GM21786 (cell line): ENCODE measurements around the gene TMEM79.
A peak's percentile ranks its signal among the peaks of the same experiment; 100 is the strongest.

Experiments
- ATAC-seq: cut with Tn5 transposase; IDR thresholded peaks from one replicate; pipeline ENCODE4 v1.9.1; 2021; ENCODE audit not compliant: unreplicated experiment

Gene TMEM79

DNA sequence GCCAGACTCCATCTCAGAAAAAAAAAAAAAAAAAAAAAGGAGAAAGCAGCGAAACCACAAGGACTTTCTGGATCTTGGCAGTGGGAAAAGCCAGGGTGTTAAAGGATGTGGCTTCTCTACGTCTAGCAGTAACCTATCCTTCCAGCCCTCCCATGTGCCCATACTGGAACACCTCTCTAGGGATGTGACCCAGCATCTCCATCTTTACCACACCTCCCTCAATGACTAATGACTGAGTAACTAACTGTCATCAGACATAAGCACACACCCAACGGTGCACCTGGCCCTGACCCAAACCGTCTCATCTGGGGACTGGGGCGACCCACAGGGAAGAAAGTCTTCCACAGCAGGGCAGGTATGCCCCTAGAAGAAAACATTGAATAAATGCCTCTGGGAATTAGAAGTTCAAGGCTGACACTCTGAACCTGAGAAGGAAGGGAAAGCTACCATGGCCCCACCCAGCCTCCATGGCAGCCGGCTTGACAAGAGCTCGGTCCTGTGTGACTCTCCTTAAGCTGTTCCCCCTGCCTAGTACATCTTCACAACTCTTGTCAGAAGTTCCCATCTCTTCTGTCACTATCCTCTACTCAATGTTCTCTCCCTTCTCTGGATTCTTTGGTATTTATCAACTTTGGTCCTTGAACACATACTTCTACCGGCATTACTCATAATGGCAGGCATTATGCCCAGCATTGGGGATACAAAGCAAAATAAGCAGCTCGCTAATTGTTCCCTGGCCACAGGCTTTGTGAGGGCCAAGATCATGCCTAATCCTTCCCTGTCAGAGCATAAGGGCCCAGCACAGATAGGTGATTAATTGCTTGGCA lies 21.5 kb upstream of the TMEM79 start:
- ATAC-seq, result no peak

DNA sequence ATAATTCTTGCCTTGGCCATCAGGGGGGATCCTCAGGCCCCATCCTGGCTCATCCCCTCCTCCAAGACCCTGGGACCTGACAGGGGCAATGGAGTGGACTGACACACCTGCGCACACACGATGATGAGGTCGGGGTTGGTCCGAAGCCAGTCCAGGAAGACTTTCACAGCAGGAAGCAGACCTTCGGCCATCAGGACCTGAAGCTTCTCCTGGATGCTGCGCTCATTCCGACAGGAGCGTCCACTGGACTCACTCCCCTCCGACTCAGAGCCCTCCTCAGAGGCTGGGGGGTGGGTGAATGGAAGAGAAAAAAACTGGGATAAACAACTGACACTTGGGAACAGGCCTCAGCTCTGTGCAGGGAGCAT lies 20.9 kb upstream of the TMEM79 start:
- no peak for ATAC-seq

DNA sequence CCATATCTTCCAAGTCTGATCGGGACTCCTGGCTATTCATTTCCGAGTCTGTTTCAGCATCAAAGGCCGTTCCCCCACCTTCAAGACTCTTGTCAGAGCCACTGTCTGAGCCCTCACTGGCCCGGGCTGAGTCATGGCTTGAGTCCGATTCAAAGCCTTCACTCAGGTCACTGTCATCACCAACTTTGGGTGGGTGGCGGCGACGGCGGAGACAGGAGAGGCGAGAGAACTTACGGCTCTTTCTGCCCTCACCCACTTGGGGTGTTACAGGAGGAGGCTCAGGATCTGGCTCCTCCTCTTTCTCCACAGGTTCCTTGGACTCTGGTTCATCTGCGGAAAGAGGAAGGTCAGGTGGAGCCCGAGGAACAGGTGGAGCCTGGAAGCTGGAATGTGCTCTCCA lies 18.1 kb upstream of the TMEM79 start:
- no peak for ATAC-seq

DNA sequence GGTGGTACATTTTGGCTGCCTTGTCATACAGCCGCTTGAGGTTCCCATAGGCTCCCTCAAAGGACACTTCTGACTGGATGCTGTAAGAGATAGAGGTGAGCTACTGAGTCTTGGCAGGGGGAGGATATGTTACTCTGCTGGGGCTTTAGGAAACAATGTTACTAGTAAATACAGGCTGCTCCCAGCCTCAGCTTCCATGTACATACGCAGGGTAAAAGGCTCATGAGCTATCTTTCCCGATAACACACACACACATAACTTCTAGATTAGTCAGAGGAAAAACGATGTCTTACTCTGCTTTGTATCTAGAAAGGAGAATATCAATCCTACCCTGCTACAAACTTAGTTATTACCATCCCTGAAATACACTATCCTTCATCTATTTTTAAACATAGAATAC lies 15.8 kb upstream of the TMEM79 start:
- ATAC-seq, result no peak

DNA sequence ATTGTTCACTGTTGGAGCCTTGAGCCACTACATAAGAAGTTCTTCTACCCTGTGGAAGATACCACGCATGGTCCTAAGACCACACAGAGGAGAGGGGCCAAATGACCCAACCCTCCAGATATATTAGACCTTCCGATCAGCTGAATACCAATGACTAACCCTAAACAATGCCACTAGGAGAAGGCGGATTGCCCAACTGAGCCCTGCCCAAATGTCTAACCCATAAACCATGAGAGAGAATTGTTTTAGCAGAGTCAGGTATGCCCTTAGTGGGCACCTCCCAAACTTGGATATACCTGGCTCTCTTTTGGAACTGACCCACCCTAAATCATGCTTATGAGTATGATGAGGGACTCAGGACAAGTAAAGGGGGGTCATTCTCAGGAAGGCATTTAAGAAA lies 13.8 kb upstream of the TMEM79 start:
- ATAC-seq, result no peak

DNA sequence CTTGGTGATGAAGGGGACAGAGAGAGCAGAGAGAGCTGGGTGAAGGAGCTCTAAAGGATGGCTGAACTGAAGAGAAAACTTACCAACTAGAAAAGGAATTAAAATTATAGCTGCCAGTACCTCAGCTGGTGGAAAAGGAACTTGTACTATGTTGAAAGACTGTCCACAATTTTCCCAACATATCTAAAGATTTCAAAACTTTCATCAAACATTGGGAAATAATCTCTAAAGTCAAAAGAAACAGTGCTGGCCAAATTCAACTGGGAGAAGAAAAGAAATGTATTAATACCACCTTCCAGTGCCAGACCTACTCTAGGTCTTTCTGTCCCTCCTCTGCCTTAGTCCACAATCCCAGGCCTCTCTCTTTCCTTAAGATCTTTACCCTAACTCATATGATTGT lies 7.6 kb upstream of the TMEM79 start:
- no peak for ATAC-seq

DNA sequence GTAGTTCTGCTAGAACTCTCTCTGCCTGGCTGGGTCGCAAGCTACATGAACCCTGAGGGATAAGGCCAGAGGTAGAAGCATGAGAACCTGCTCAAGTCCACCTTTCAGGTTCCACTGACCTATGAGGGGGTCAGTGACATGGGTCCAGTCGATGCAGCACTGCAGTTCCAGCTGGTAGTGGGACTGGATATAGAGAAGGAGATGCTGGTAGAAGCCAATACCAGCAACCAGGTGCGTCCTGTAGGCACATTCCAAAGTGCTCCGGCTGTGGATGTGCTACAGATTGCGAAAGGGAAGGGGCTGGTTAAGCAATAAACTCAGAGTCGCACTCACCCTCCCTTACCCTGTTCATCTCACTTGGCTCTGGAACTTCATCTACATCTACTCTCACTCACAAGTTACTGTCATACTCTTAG lies 7.2 kb upstream of the TMEM79 start:
- no peak for ATAC-seq

DNA sequence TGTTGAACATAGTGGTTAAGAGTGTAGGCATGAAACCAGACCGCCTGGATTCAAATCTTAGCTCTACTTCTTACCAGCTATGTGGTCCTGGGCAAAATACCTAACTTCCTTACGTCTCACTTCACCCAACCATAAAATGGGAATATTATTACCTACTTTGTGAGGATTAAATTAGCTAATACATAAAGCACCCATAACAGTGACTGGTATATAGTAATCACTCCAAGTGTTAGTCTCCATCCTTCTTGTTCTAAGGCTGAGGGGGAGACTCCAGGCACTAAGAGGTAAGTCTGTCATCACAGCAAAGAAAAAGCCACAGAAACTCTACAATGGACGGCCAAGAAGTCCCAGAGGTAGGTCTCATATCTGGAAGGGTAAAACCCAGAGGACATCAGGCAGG lies 4.3 kb upstream of the TMEM79 start:
- ATAC-seq, result no peak

DNA sequence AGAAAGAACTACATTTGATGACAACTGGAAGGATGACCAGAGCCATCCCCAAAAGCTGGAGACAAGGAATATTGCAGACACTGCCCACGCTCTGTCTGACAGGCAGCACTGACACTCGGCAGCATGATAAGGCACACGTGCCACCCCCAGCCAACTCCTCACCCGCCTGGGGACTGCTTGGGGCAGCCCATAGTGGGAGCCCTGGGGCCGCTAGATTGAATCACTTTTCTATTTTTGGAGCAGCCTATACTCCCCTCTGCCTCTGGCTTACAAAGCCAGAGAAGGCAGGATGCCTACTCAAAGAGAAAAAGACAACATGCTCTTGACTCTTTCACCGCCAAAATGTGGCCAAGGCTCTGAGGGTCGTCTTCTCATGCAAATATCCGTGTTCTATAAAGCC lies 2.8 kb upstream of the TMEM79 start:
- ATAC-seq, result peak; percentile 66

DNA sequence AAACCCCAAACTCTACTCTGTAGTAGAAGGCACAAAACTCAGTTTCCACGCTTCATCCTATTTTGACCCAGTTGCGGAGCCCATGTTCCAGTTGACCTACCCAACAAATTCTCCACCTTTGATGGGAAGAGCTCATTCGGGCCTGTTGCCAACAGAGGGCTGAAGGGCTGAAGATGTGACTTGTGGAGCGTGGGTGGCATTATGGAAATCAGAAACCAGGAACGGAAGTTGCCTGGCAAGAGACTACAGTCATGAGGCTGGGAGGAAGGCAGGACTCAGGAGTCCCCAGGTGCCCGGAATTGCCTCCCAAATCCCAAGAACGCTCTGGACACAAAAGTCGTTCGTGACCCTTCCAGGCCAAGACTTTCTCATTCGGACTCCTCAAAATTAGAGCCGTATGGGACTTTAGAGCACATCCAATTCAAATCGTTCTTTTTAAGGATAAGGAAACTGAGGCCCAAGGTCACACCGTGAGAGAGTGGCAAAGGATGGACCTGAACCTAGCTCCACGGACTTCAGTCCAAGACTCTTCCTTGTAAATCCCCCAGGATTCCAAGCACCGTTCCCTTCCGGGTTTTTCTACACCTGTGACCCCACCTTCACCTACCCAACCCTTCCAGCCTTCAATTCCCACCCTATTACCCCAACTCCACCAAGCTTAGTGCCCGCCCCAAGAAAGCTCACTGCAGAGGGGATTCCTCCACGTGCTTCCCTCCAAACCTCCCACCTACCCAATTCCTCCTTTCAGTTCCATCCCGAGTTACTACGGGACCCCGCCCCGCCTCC lies 2.2 kb upstream of the TMEM79 start:
- ATAC-seq, result peak; percentile 1

DNA sequence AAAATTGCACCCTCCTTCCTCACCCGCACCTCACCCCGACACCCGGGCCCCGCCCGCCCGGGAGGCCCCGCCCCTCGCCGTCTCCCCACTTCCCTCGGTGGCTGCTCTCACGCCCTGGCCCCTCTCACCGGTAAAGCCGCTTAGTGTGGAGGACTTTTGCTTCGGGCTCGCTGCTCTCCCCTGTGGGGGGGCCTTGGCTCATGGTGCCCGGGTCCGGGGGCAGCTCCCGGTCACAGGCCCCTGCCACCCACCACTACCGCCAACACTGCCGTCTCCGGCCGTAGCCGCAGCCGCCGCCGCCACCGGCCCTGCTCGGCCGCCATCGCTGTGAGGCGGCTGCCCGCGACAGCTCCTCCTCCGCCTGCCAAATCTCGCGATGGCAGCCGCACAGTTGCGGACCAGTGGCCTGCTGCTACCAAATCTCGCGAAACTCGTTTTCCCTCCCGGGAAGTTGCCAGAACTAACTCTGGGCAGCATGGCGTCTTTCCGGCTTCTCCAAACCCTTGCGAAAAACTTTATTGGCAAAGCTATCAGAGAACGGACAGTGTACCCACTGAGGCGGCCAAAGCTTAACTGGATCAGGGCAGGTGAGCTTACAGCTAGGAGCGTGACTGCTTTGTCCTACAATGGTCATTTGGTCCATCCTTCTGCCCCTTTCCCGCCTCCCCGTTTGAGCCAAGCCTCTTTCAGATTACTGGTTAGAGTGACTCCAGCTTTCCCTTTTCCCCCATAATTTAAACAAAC lies 1.5 kb upstream of the TMEM79 start, which contains the start of gene SMG5:
Gene SMG5, minus strand, starts transcription at position 347 of the 744 bp plus-strand sequence. Its CDS starts 145 bp downstream, at position 202.
- peak; percentile 74 for ATAC-seq

DNA sequence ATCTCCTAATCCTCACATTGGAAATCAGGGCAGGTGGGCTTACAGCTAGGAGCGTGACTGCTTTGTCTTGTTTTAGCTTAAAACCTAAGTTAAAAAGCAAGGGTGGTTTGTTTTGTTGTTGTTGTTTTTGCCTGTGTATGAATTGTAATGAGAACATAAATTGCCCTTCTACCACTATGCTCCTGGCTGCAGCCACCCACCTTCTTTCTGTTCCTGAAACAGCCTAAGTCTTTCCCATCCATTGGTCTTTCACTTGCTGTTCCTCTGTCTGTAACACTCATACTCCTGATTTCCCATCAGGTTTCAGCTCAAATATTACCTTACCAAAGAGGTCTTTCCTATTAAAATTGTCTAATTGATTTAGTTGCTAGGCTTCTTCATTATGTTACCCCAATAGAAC lies 604 bp upstream of the TMEM79 start:
- ATAC-seq, result no peak

DNA sequence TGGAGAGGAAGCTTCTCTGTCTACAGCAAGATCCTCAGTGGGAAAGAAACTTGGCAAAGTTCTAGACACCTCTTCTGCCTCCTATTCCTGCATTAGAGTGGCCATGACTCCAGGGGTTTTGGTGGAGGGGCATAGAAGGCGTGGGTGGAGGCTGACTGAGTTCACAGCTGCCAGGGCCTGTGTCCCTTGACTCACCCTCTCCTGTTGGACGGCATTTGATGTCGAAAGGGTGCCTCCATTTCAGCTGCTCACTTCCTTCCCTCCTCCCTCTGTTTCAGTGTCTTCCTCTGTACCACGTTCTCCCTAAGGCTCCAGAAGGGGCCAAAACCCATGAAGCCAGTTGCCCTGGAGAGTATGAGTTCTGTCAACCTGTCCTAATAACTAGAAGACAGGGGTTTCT lies 632 bp downstream of the TMEM79 start:
- no peak for ATAC-seq

DNA sequence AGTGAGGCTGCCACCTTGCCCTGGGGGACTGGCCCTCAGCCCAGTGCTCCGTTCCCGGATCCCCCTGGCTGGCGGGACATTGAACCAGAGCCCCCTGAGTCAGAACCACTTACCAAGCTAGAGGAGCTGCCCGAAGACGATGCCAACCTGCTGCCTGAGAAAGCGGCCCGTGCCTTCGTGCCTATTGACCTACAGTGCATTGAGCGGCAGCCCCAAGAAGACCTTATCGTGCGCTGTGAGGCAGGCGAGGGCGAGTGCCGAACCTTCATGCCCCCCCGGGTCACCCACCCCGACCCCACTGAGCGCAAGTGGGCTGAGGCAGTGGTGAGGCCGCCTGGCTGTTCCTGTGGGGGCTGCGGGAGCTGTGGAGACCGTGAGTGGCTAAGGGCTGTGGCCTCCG lies 1.3 kb downstream of the TMEM79 start:
- no peak for ATAC-seq

DNA sequence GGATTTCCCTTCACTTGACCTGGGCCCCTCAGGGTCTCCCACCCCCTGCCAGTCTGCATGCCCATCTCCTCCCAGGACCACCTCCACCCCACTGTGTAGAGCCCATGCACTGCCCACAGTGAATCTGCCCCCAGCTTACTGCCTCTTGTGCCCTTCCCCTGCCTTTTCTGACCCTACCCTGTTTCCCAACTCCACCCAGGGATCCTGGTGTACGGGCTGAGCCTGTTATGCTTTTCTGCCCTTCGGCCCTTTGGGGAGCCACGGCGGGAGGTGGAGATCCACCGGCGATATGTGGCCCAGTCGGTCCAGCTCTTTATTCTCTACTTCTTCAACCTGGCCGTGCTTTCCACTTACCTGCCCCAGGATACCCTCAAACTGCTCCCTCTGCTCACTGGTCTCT lies 1.9 kb downstream of the TMEM79 start:
- ATAC-seq, result no peak

DNA sequence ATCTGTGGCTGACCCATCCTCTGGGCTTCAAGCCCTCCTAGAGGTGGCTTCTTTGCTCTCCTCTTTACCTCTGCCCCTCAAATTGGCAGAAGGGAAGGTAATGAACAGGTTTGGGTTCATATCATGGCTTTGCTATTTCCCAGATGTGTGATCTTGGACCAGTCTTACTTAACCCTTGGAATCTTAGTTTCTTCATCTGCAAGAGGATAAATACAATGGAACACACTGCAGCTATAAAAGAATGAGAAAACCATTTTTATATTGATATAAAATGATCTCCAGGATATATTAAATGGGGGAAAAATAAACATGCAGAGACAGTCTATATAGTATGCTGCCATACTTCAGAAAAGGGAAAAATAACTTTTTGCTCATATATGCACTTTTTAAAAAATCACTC lies 5.7 kb downstream of the TMEM79 start:
- no peak for ATAC-seq

DNA sequence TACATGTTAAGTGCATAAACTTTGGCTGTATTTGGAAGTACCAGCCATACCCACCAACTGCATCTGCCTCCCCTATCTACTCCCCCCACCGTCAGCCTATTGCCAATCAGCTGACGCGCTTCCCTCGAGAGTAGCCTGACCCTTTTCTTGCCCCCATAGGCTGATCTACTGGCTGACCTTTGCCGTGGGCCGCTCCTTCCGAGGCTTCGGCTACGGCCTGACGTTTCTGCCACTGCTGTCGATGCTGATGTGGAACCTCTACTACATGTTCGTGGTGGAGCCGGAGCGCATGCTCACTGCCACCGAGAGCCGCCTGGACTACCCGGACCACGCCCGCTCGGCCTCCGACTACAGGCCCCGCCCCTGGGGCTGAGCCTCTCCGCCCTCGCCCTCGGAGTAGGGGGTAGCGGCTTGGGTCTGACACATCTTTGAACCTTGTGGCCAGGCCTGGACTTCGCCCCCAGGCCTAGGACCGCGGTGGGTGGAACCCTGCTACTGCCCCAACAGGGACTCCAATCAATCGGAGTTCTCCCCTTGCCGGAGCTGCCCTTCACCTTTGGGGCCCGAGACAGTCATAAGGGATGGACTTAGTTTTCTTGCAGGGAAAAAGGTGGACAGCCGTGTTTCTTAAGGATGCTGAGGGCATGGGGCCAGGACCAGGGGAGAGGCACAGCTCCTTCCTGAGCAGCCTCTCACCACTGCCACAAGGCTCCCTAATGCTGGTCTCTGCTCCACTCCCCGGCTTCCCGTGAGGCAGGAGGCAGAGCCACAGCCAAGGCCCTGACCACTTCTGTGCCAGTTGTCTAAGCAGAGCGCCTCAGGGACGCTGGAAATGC lies 7.3 kb downstream of the TMEM79 start:
- ATAC-seq, result no peak

DNA sequence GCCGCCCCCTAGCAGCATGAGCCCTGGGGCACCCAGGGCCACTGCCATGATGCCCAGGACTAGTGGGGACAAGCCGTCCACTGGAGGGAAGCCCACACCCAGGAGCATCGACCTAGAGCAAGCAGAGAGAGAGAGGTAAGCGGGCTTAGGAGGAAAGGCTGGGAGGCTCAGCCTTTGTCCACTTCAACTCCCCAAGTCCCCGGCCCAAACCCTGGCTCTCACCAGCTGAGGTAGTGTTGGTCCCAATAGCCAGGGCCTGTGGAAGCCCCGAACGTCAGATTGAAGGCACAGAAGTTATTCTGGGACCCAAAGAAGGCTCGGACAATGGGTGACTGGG lies 8.9 kb downstream of the TMEM79 start:
- no peak for ATAC-seq

DNA sequence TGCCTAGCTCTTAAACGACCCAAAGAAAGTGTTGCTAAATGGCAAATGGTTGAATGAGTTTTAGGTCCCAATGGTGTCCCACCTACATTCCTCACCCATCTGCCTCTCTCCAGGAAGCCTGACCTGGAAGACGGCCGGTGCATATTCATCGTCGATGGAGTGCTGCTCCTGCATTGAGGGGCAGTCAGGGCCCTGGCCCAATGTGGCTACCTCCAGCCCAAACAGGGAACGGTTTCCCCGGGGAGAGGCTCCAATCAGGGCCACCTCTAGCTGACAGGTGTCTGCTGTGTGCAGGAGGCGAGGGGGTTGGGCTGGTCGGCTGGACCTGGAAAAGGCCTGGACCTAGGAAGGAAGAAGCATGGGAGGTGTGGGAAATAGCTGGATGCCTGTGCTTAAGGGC lies 9.8 kb downstream of the TMEM79 start:
- no peak for ATAC-seq

DNA sequence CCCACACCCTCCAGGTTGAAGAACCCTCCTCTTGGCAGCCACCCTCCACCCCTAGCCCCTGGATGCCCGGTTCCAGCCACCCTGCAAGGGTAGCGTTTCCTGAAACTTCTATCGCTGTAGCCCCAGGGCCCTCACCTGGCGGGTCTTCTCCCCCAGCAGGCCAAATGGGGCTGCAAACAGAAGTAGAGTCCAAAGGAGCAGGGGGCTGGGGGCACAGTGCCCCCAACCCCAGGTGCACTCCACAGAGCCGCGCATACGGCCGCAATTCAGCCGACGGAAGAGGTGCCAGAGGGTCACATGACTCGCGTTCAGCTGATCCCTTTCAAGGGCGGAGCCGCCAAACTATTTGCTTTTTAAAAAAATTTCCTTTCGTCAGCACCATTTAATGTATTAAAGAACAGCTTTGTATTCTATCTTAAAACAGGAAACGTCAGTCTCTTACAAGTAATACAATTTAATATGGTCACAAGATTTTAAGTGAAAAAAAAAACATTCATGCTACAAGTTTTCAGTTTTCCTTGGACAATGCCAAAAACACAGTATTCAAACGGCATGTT lies 11.3 kb downstream of the TMEM79 start, which contains the start of gene GLMP:
Gene GLMP, minus strand, starts transcription at position 289 of the 557 bp plus-strand sequence. Its CDS starts 34 bp downstream, at position 255.
- no peak for ATAC-seq
